Right ventricle myocardium inferior (tissue), 1 donor: ENCODE results near the gene FHAD1. TPM values are rescaled to one million over a fixed set of nuclear protein-coding genes. Genes with fewer than 3 reads are reported as not detected.
A peak's percentile ranks its signal among the peaks of the same experiment; 100 is the strongest.
"Not testable (repeated sequence)": the region's sequence is repeated elsewhere in the genome, so short reads cannot be mapped to it uniquely, and the experiment has no call there.

ENCODE experiments used
- ATAC-seq: fragments of 200-7000 bp; cut with Tn5 transposase; one replicate; pipeline ENCODE4 v1.9.1; 2020; ENCODE audit warnings: mild to moderate bottlenecking, moderate library complexity
- DNase-seq: peaks from one replicate; pipeline ENCODE4 v3.0.0; 2021; ENCODE audit errors: missing footprints
- intact Hi-C: fragments of 100-400 bp; cut with DNase I; formaldehyde crosslinking; loops from one replicate; pipeline ENCODE4 v1.11.0; 2022
- total RNA-seq: library from RNA; stranded (reverse); fragmentation: NEBNext Ultra II Directional; extraction: Animal tissue kit (Norgen Biotek cat#: 25700); gene quantifications from one replicate; pipeline ENCODE4 v1.2.1, GENCODE V29; 2021
- donor health status: DM: no; HTN: yes; CAD: no; lungs with severe emphysema.

Gene FHAD1
- total RNA-seq, 1 donor from 2014 or later = not detected

DNA sequence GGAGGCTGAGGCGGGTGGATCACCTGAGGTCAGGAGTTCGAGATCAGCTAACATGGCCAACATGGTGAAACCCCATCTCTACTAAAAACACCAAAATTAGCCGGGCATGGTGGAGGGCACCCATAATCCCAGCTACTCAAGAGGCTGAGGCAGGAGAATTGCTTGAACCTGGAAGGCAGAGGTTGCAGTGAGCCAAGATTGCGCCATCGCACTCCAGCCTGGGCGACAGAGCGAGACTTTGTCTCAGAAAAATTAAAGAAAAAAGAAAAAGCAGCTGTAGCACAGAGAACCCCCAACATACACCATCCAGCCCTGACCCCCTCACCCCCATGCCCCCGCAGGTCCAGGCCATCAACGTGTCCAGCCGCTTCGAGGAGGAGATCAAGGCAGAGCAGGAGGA, 181.2 kb downstream of the FHAD1 start:
- ATAC-seq, intact Hi-C loops: not testable (repeated sequence)
- peak; percentile 20 for DNase-seq

DNA sequence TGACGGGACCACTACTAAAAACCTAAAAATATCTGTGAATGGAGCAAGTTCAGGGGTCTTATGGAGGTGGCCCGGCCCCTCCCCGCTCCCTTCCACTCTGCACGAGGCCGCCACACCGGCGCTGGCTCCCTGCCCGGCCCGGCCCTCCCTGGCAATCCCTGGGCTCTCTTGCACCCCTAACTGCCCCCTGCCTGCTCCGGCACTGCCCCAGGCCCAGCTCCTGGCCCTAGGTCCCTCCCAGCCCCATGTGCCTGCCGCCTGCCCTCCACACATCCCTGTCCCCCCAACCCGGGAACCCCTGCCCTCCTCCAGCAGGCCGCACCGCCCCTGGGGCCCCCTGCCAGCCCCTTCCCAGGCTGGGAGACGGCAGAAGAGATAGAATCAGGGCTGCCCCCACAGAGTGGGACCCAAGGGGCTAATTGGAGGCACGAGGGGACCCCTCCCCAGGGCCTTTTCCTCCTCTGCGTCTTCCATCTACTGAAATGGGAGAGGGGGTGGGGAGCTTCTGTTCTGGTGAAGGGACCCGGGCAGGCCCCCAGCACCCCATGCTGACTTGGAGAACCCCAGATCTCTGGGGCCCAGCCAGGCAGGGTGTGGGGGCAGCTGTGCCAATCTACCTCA, 181.9 kb downstream of the FHAD1 start:
- ATAC-seq (no peak), DNase-seq (peak; percentile 39)
- intact Hi-C loops = no loop called here

GRCh38 chr1:15429701-15430149, 182.7 kb downstream of the FHAD1 start:
- DNase-seq (peak; percentile 50), ATAC-seq (no peak)
- intact Hi-C loops = loop anchor here (5.0 kb wide), 1 partner anchor 73 kb away; no protein-coding TSS in a partner anchor

- intact Hi-C loops = loop anchor here (1.0 to 5.0 kb wide), 2 partner anchors 71 to 107 kb away; no protein-coding TSS in a partner anchor
- peak; percentile 85 for DNase-seq
- ATAC-seq = peak; percentile 67
Observed at GRCh38 chr1:15430787-15431570, 184.0 kb downstream of the FHAD1 start.

DNA sequence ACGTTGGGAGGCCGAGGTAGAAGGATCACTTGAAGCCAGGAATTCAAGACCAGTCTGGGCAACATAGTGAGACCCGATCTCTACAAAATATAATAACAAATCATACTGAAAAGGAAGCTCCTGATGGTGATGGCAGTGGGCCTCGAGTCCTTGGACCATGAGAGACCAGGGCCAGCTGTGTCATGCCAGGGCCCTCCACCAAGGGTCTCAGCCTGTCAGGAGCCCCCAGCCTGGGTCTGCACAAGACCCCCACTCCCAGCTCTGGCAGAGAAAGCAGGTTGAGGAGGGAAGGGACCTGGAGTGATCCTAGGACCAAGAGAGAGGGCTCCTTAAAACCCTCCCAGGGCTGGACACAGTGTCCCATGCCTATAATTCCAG, 184.5 kb downstream of the FHAD1 start:
- ATAC-seq = no peak
- DNase-seq = no peak
- intact Hi-C loops = loop anchor here (1.0 to 5.0 kb wide), 2 partner anchors 71 to 107 kb away; no protein-coding TSS in a partner anchor

DNA sequence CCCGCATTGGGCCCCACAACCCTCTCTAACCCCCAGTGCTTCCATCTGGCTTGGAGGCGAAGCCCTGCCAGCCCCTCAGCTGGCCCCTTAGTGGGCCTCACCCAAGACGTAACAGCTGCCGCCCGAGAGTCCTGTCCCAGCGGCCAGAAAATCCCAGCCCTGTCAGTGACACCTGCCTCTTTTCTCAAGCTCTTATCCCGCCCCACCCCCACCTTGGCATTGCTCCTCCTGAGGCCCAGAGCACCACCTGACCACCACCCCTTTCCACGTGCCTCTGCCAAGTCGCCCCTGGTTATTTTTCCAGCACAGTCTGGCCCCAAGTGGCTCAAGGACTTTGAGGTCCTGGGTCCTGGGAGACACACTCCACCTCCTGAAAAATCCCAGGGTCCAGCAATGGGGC, 185.3 kb downstream of the FHAD1 start:
- intact Hi-C loops = loop anchor here (5.0 kb wide), 1 partner anchor 70 kb away; no protein-coding TSS in a partner anchor
- no peak for DNase-seq
- no peak for ATAC-seq

- intact Hi-C loops = loop anchor here (5.0 kb wide), 1 partner anchor 69 kb away; no protein-coding TSS in a partner anchor
- ATAC-seq = no peak
- DNase-seq = no peak
Observed at GRCh38 chr1:15433471-15433870, 186.4 kb downstream of the FHAD1 start.

DNA sequence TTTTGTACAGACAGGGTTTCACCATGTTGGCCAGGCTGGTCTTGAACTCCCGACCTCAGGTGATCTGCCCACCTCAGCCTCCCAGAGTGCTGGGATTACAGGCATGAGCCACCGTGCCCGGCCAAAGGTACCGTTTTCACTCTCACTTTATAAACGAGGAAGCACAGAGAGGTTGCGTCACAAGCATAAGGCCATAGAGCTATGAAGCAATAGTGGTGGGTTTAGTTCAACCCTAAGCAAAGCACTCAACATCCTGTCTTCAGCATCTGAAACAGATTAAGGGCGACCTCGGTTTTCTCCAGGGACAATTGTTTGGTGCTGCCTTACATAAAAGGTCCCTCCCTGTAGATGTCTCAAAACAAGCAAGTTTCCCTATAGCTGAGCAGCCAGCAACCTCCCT, 187.7 kb downstream of the FHAD1 start:
- DNase-seq, ATAC-seq: not testable (repeated sequence)
- intact Hi-C loops = loop anchor here (5.0 kb wide), 1 partner anchor 68 kb away; no protein-coding TSS in a partner anchor

DNA sequence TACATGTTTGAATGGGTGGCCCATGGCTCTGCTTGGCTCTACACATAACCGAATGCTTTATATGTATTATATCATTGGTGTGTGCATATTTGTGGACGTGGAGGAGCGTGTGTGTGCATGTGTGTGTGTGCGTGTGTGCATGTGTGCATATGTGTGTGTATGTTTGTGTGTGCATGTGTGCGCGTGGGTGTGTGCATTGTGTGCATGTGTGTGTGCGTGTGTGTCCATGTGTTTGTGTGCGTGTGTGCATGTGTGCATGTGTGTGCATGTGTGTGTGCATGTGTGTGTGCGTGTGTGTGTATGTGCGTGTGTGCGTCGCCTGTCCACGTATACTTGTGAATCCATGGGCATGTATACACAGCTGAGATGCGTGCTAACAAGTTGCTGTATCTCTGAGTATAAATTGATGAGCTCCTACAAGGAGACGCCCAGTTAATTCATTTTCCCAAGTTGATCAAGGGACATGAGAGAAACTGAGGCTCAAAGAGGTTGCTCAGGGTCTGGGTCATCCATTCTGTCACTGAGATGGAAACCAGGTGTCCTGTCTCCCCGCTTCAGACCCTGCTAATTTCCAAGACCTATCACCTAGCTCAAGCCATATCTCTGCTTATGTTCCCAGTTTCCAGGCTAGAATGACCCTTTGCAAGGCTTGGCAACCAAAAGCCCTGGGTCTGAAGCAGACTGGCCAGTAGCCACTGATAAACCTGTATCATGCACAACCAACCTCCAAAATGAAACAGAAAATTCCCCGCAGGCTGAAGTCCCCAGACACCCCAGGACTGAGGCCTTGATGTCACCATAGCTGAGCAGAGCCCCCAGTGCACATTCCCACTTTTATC, 188.4 kb downstream of the FHAD1 start:
- DNase-seq (no peak), ATAC-seq (no peak)
- intact Hi-C loops = no loop called here

GRCh38 chr1:15436881-15437442, 189.9 kb downstream of the FHAD1 start:
- no peak for ATAC-seq
- intact Hi-C loops = no loop called here
- DNase-seq = no peak

DNA sequence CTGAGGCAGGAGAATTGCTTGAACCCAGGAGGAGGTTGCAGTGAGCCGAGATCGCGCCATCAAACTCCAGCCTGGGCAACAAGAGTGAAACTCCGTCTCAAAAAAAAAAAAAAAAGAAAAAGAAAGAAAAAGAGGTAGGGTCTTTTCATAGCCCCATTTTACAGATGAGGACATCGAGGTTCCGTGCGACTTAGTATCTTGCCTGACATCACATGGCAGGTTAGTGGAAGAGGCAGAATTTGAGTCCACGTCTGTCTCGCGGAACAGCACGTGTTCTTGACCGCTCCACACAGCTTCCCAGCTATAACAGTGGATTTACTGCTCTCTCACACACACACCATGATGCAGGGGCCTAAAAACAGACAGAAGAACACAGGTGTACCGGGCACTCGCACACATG, 192.3 kb downstream of the FHAD1 start:
- ATAC-seq (no peak), DNase-seq (no peak)
- intact Hi-C loops = no loop called here

GRCh38 chr1:15440357-15440756, 193.3 kb downstream of the FHAD1 start:
- DNase-seq (no peak), ATAC-seq (no peak)
- intact Hi-C loops = no loop called here

DNA sequence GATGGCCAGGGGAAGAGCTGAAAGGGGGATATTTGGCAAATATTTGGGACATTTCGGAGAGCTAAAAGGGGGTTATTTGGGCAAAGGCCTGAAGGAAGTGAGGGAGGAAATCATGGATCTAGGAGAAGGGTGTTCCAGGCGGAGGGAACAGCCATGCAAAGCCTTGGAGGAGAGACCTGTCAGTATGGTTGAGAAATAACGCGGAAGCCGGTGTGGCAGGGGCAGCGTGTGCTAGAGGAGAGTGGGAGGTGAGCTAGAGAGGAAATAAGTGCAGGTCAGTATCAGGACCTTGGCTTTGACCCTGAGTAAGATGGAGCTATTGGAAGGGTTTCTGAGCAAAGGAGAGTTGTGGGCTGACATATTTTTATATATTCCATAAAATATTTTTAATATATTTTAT, 194.2 kb downstream of the FHAD1 start:
- ATAC-seq (no peak), DNase-seq (no peak)
- intact Hi-C loops = no loop called here

- intact Hi-C loops = no loop called here
- ATAC-seq (no peak), DNase-seq (no peak)
Observed at GRCh38 chr1:15442119-15442518, 195.1 kb downstream of the FHAD1 start.

GRCh38 chr1:15442759-15443158, 195.7 kb downstream of the FHAD1 start:
- intact Hi-C loops = no loop called here

DNA sequence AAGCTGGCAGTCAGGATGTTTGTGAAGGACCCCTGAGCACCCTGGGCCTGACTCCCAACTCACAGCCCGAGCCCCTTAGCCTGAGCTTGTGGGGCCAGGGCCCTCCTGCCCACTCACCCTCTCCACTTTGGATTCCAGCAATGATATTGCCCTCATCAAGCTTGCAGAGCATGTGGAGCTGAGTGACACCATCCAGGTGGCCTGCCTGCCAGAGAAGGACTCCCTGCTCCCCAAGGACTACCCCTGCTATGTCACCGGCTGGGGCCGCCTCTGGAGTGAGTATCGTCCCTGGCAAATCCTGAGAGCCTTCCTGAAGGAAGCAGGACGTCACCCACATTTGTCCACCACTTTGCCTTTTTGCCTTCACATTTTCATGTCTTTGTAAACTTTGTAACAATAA, 196.3 kb downstream of the FHAD1 start:
- DNase-seq (no peak), ATAC-seq (no peak)
- intact Hi-C loops = no loop called here

More at GRCh38 chr1:15442759-15443158, 195.7 kb downstream of the FHAD1 start:
- DNase-seq = no peak
- ATAC-seq = no peak

GRCh38 chr1:15444468-15445389, 197.7 kb downstream of the FHAD1 start:
- no peak for DNase-seq
- ATAC-seq = no peak
- intact Hi-C loops = no loop called here
